T-cell (primary cell): ENCODE results near the gene HECA. TPM values are rescaled to one million over a fixed set of nuclear protein-coding genes. Genes with fewer than 3 reads are reported as not detected.
"Not testable (repeated sequence)": the region's sequence is repeated elsewhere in the genome, so short reads cannot be mapped to it uniquely, and the experiment has no call there.

ENCODE experiments used
- ATAC-seq, 4 experiments: fragments of 200-7000 bp in 3 of 4; fragments of 150-1000 bp in 1 of 4; cut with Tn5 transposase; replicated peaks in 1 of 4; 1 replicate in 3 of 4; 2 replicates in 1 of 4; pipeline ENCODE4 v1.10.0; 2021; ENCODE audit warnings: moderate library complexity in 3 of 4, mild to moderate bottlenecking in 2 of 4, moderate number of reproducible peaks in 1 of 4
- CTCF ChIA-PET, 2 donors: fragments of 300-600 bp; sonication (Branson Sonifier 250); formaldehyde crosslinking; loops; one replicate each; lab custom pipeline; 2022; ENCODE audit warnings: antibody characterized with exemption in 2 of 2; lab: Charles Lee
- POLR2A ChIA-PET, 2 donors: fragments of 300-600 bp; sonication (Branson Sonifier 250); formaldehyde crosslinking; loops; one replicate each; lab custom pipeline; 2022; ENCODE audit warnings: antibody characterized with exemption in 2 of 2; lab: Charles Lee
- DNase-seq, 35 experiments: peaks; one replicate each; pipeline versions ENCODE4 v3.0.0 to v3.0.0-alpha.2; 2013 to 2023
- H3K27ac ChIP-seq: one replicate; pipeline ENCODE4 v1.5.1; 2013; ENCODE audit warnings: low read length
- H3K27me3 ChIP-seq, 2 experiments: replicated peaks in 1 of 2; 1 replicate in 1 of 2; 2 replicates in 1 of 2; pipeline versions ENCODE4 v1.6.1 to v1.7.0; 2013; ENCODE audit warnings: low read length in 1 of 2, mixed read lengths in 1 of 2; ENCODE audit not compliant: control insufficient read depth in 2 of 2, insufficient read depth in 2 of 2; ENCODE audit errors: extremely low read depth in 1 of 2
- H3K36me3 ChIP-seq, 2 donors: 1 replicate in 1 of 2; 2 replicates in 1 of 2; pipeline versions ENCODE4 v1.6.1 to v1.7.0; 2013; ENCODE audit warnings: low read length in 1 of 2; ENCODE audit not compliant: control insufficient read depth in 2 of 2, insufficient read depth in 1 of 2; ENCODE audit errors: extremely low read depth in 1 of 2
- H3K4me1 ChIP-seq, 2 experiments: 1 replicate in 1 of 2; 2 replicates in 1 of 2; pipeline versions ENCODE4 v1.6.1 to v1.7.0; 2013; ENCODE audit warnings: low read length in 2 of 2, mixed read lengths in 1 of 2; ENCODE audit not compliant: insufficient read depth in 2 of 2, control insufficient read depth in 1 of 2; ENCODE audit errors: extremely low read depth in 1 of 2
- H3K4me3 ChIP-seq, 2 donors: 1 replicate in 1 of 2; 2 replicates in 1 of 2; pipeline versions ENCODE4 v1.5.1 to v1.7.0; 2013; ENCODE audit warnings: mild to moderate bottlenecking in 2 of 2, low read length in 1 of 2, moderate library complexity in 1 of 2; ENCODE audit not compliant: control insufficient read depth in 1 of 2; ENCODE audit errors: extremely low read depth in 1 of 2
- H3K9me3 ChIP-seq: 2 replicates; pipeline ENCODE4 v1.7.0; 2013
- H3K27ac Mint-ChIP-seq, 2 donors: one replicate each; pipeline ENCODE4 v1.8.0; 2020 to 2021; ENCODE audit warnings: mild to moderate bottlenecking in 2 of 2, mixed read lengths in 2 of 2
- H3K27me3 Mint-ChIP-seq, 2 donors: one replicate each; pipeline ENCODE4 v1.8.0; 2021 to 2022; ENCODE audit warnings: mixed read lengths in 2 of 2
- H3K36me3 Mint-ChIP-seq: one replicate; pipeline ENCODE4 v1.8.0; 2021; ENCODE audit warnings: mixed read lengths
- H3K4me1 Mint-ChIP-seq, 3 donors: one replicate each; pipeline ENCODE4 v1.8.0; 2020 to 2022; ENCODE audit warnings: mixed read lengths in 3 of 3, mild to moderate bottlenecking in 1 of 3
- H3K4me3 Mint-ChIP-seq, 3 donors: one replicate each; pipeline ENCODE4 v1.8.0; 2020 to 2022; ENCODE audit warnings: mild to moderate bottlenecking in 3 of 3, mixed read lengths in 3 of 3, moderate library complexity in 3 of 3
- H3K9me3 Mint-ChIP-seq, 3 donors: one replicate each; pipeline ENCODE4 v1.8.0; 2020 to 2022; ENCODE audit warnings: mixed read lengths in 3 of 3
- WGBS: methylation state at CpG from one replicate; pipeline ENCODE4 v1.1.5; 2013; ENCODE audit warnings: missing lambda C conversion rate; ENCODE audit not compliant: insufficient coverage; 5-methylcytosine and 5-hydroxymethylcytosine counted together
- total RNA-seq, 35 experiments: library from RNA in 6 of 35; stranded (reverse) in 6 of 35; fragments of 120-200 nt in 1 of 35; gene quantifications; one replicate each; pipeline versions ENCODE4 v1.2.1 to v1.2.4 and lab custom pipeline; 2013 to 2026

HECA gene
- total RNA-seq, 5 donors from 2014 or later (not counting 1 experiment from before 2014, with no cell fraction given), result 125 to 137 (median 131) TPM

- Mint-ChIP-seq H3K27me3 (peaks cover 0 to 4% of the 10 kb centered on the region in 2 donors), H3K9me3 (peaks cover 0 to 2% (median 0%) of the 10 kb centered on the region in 3 donors), H3K4me1 (peaks cover 0 to 16% (median 8%) of the 10 kb centered on the region in 3 donors), H3K36me3 (peaks cover 19% of the 10 kb centered on the region), H3K27ac (no peak overlapping the region), H3K4me3 (no peak overlapping the region)
- H3K27me3 ChIP-seq, result no peaks in the 10 kb centered on the region
- DNase-seq (no peak), ATAC-seq (no peak)
- H3K36me3 ChIP-seq, result no peaks in the 10 kb centered on the region
- no peak overlapping the region for H3K4me3 ChIP-seq
- CTCF ChIA-PET, result interaction anchor here in 1 of 2 donors (0.7 to 0.9 kb wide), 2 partner anchors 171 to 655 kb away, joined by 3 to 6 read pairs; no protein-coding TSS in a partner anchor
- no peaks in the 10 kb centered on the region for H3K9me3 ChIP-seq
- POLR2A ChIA-PET, result interaction anchor here in 1 of 2 donors (0.6 kb wide), 1 partner anchor 143 kb away, joined by 5 read pairs; no protein-coding TSS in a partner anchor
- WGBS, result 60% methylated on average over 2 of the region's 4 CpGs
- H3K27ac ChIP-seq, result no peak overlapping the region
- H3K4me1 ChIP-seq, result no peaks in the 10 kb centered on the region
These were observed 63.8 kb downstream of the HECA start for GRCh38 chr6:139198529-139199288.

DNA sequence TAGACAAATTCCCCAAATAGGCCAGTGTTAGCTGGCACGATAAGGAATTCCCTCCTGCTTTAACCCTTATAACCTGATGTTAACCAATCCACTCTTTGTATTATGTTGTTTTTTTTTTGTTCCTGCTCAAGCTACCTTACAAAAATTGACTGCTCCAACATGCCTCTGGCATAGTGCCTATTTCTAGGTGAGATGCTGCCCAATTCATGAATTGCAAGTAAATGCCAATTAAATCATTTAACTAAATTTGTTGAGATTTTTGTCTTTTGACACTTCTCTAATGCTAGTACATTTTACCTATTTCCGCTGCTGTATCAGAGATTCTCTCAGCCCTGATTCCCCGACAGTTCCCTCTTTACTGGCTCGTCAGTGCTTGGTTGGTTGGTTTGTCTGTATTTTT is 66.5 kb downstream of the HECA start:
- ChIA-PET POLR2A (no interaction called here), CTCF (no interaction called here)
- H3K27me3 ChIP-seq, result no peaks in the 10 kb centered on the region
- WGBS, result no CpG with 5 or more reads among the region's 4 CpGs
- no peak overlapping the region for H3K4me3 ChIP-seq
- no peak overlapping the region for H3K27ac ChIP-seq
- no peaks in the 10 kb centered on the region for H3K9me3 ChIP-seq
- Mint-ChIP-seq H3K4me3 (no peak overlapping the region), H3K4me1 (peaks cover 0 to 16% (median 6%) of the 10 kb centered on the region in 3 donors), H3K27me3 (peaks cover 0 to 4% of the 10 kb centered on the region in 2 donors), H3K27ac (no peak overlapping the region), H3K9me3 (peaks cover 0 to 10% (median 6%) of the 10 kb centered on the region in 3 donors), H3K36me3 (peaks cover 22% of the 10 kb centered on the region)
- H3K36me3 ChIP-seq, result no peaks in the 10 kb centered on the region
- no peaks in the 10 kb centered on the region for H3K4me1 ChIP-seq
- ATAC-seq (no peak), DNase-seq (no peak)

- no peak for ATAC-seq
- H3K9me3 ChIP-seq, result no peaks in the 10 kb centered on the region
These were observed 70.1 kb downstream of the HECA start for GRCh38 chr6:139204978-139205377.

GRCh38 chr6:139205843-139206242 is 71.0 kb downstream of the HECA start:
- no peak overlapping the region for H3K4me3 ChIP-seq
- no peaks in the 10 kb centered on the region for H3K36me3 ChIP-seq
- no peaks in the 10 kb centered on the region for H3K27me3 ChIP-seq
- Mint-ChIP-seq H3K9me3 (peaks cover 16 to 47% (median 21%) of the 10 kb centered on the region in 3 donors), H3K36me3 (peaks cover 48% of the 10 kb centered on the region), H3K4me1 (peaks cover 8 to 22% (median 13%) of the 10 kb centered on the region in 3 donors), H3K27ac (no peak overlapping the region), H3K27me3 (peaks cover 0 to 4% of the 10 kb centered on the region in 2 donors), H3K4me3 (no peak overlapping the region)
- POLR2A ChIA-PET, result interaction anchor here in 1 of 2 donors (0.7 kb wide), 1 partner anchor 800 kb away, joined by 6 read pairs; no protein-coding TSS in a partner anchor
- CTCF ChIA-PET, result no interaction called here
- DNase-seq (no peak), ATAC-seq (no peak)
- H3K9me3 ChIP-seq, result no peaks in the 10 kb centered on the region
- H3K27ac ChIP-seq, result no peak overlapping the region
- H3K4me1 ChIP-seq, result peaks cover 0 to 4% of the 10 kb centered on the region in 2 experiments
- WGBS, result no CpG with 5 or more reads among the region's 3 CpGs

More at GRCh38 chr6:139204978-139205377, 70.1 kb downstream of the HECA start:
- Histone ChIP-seq H3K27me3 (no peaks in the 10 kb centered on the region), H3K27ac (no peak overlapping the region), H3K4me1 (no peaks in the 10 kb centered on the region), H3K36me3 (no peaks in the 10 kb centered on the region), H3K4me3 (no peak overlapping the region)
- Mint-ChIP-seq H3K36me3 (peaks cover 45% of the 10 kb centered on the region), H3K27me3 (peaks cover 0 to 4% of the 10 kb centered on the region in 2 donors), H3K27ac (no peak overlapping the region), H3K4me3 (no peak overlapping the region), H3K9me3 (peaks cover 16 to 42% (median 21%) of the 10 kb centered on the region in 3 donors), H3K4me1 (peaks cover 0 to 14% (median 12%) of the 10 kb centered on the region in 3 donors)
- DNase-seq, result no peak
- ChIA-PET POLR2A (interaction anchor here in 1 of 2 donors (0.7 kb wide), 1 partner anchor 801 kb away, joined by 6 read pairs; no protein-coding TSS in a partner anchor), CTCF (interaction anchor here in 1 of 2 donors (0.6 kb wide), 1 partner anchor 215 kb away, joined by 3 read pairs; no protein-coding TSS in a partner anchor)
- whole genome bisulfite sequencing, result no CpG with 5 or more reads among the region's 2 CpGs

GRCh38 chr6:139210766-139211165 is 75.9 kb downstream of the HECA start:
- Mint-ChIP-seq H3K9me3 (peaks cover 20 to 48% (median 22%) of the 10 kb centered on the region in 3 donors), H3K4me3 (peak overlapping the region in 1 of 3 donors; percentile 4), H3K4me1 (peaks cover 9 to 24% (median 13%) of the 10 kb centered on the region in 3 donors), H3K36me3 (peaks cover 40% of the 10 kb centered on the region)
- peak in 23 of 35 experiments; percentile 3 to 53 (median 25) for DNase-seq
- CTCF ChIA-PET, H3K4me3 ChIP-seq, H3K27ac Mint-ChIP-seq, H3K27me3 ChIP-seq, H3K27ac ChIP-seq, POLR2A ChIA-PET, H3K36me3 ChIP-seq, ATAC-seq, H3K4me1 ChIP-seq, H3K9me3 ChIP-seq, H3K27me3 Mint-ChIP-seq: not testable (repeated sequence)
- WGBS, result 86% methylated on average over 6 of the region's 10 CpGs

DNA sequence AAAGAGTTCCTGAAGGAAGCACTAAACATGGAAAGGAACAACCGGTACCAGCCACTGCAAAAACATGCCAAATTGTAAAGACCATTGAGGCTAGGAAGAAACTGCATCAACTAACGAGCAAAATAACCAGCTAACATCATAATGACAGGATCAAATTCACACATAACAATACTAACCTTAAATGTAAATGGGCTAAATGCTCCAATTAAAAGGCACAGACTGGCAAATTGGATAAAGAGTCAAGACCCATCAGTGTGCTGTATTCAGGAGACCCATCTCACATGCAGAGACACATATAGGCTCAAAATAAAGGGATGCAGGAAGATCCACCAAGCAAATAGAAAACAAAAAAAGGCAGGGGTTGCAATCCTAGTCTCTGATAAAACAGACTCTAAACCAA is 77.6 kb downstream of the HECA start:
- H3K4me1 ChIP-seq, H3K36me3 ChIP-seq, H3K27me3 ChIP-seq, H3K27me3 Mint-ChIP-seq, H3K27ac ChIP-seq, H3K27ac Mint-ChIP-seq, DNase-seq, H3K4me3 ChIP-seq, H3K9me3 ChIP-seq, H3K4me3 Mint-ChIP-seq, POLR2A ChIA-PET, CTCF ChIA-PET, ATAC-seq: not testable (repeated sequence)
- Mint-ChIP-seq H3K9me3 (peaks cover 12 to 35% (median 19%) of the 10 kb centered on the region in 3 donors), H3K36me3 (peaks cover 29% of the 10 kb centered on the region), H3K4me1 (peaks cover 9 to 24% (median 10%) of the 10 kb centered on the region in 3 donors)
- no CpG with 5 or more reads among the region's 2 CpGs for WGBS
